ENCODE results near the gene PHC3.

DNA sequence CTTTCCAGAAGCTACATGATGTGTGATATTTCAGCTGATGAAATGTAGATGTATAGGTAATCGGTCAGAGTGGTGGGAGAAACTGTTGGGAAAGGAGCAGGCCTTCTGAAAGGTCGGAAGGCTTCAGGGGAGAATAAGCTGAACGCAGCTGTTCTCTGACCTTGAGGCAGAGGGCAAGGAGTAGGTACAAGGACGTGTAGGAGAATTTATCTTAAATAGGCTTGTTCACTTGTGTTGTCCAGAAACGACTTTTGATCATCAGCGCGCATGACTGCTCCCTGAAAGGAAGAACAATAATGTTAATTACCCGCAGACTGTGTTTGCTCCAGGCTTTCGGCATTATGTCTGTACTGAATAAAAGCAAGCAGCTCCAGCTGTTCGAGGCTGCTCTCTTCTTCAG is 104.2 kb downstream of the PHC3 start:
- TF ChIP-seq EZH2 (IDR thresholded peaks at IDR 0.05; ENCODE audit: borderline replicate concordance, insufficient read depth, low read length, poor library complexity, severe bottlenecking) (no peak), RAD21 (conservative IDR thresholded peaks at IDR 0.05) (no peak), TAF1 (IDR thresholded peaks at IDR 0.05; ENCODE audit: low read depth) (no peak)
- TF ChIP-seq, protein P1, sequence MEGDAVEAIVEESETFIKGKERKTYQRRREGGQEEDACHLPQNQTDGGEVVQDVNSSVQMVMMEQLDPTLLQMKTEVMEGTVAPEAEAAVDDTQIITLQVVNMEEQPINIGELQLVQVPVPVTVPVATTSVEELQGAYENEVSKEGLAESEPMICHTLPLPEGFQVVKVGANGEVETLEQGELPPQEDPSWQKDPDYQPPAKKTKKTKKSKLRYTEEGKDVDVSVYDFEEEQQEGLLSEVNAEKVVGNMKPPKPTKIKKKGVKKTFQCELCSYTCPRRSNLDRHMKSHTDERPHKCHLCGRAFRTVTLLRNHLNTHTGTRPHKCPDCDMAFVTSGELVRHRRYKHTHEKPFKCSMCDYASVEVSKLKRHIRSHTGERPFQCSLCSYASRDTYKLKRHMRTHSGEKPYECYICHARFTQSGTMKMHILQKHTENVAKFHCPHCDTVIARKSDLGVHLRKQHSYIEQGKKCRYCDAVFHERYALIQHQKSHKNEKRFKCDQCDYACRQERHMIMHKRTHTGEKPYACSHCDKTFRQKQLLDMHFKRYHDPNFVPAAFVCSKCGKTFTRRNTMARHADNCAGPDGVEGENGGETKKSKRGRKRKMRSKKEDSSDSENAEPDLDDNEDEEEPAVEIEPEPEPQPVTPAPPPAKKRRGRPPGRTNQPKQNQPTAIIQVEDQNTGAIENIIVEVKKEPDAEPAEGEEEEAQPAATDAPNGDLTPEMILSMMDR (IDR thresholded peaks at IDR 0.05; ENCODE audit: poor library complexity, severe bottlenecking) = no peak
- TF ChIP-seq, protein P2, sequence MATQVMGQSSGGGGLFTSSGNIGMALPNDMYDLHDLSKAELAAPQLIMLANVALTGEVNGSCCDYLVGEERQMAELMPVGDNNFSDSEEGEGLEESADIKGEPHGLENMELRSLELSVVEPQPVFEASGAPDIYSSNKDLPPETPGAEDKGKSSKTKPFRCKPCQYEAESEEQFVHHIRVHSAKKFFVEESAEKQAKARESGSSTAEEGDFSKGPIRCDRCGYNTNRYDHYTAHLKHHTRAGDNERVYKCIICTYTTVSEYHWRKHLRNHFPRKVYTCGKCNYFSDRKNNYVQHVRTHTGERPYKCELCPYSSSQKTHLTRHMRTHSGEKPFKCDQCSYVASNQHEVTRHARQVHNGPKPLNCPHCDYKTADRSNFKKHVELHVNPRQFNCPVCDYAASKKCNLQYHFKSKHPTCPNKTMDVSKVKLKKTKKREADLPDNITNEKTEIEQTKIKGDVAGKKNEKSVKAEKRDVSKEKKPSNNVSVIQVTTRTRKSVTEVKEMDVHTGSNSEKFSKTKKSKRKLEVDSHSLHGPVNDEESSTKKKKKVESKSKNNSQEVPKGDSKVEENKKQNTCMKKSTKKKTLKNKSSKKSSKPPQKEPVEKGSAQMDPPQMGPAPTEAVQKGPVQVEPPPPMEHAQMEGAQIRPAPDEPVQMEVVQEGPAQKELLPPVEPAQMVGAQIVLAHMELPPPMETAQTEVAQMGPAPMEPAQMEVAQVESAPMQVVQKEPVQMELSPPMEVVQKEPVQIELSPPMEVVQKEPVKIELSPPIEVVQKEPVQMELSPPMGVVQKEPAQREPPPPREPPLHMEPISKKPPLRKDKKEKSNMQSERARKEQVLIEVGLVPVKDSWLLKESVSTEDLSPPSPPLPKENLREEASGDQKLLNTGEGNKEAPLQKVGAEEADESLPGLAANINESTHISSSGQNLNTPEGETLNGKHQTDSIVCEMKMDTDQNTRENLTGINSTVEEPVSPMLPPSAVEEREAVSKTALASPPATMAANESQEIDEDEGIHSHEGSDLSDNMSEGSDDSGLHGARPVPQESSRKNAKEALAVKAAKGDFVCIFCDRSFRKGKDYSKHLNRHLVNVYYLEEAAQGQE (IDR thresholded peaks at IDR 0.05; ENCODE audit: borderline replicate concordance) = no peak

All from neural cell (in vitro differentiated cells).